HEK293 (cell line): ENCODE results near the gene STPG2.

Experiments
- CTCF ChIA-PET: fragments of 350-600 bp; formaldehyde crosslinking; extraction: SDS; loops from one replicate; lab custom pipeline; 2021; ENCODE audit warnings: antibody characterized with exemption; lab: Yijun Ruan, JAX
- POLR2A ChIA-PET: fragments of 300-600 bp; formaldehyde crosslinking; extraction: SDS; loops from one replicate; lab custom pipeline; 2020; ENCODE audit warnings: antibody characterized with exemption, inconsistent platforms; lab: Yijun Ruan, JAX
- H3K27ac ChIP-seq: fragments of 200-500 bp; sonication (Bioruptor generic); 2 replicates; pipeline ENCODE4 v1.5.1; 2014; ENCODE audit warnings: low read depth, low read length, control low read depth, inconsistent platforms; ENCODE audit errors: extremely low read depth
- H3K36me3 ChIP-seq, 2 experiments: fragments of 200-500 bp in 1 of 2; sonication (Bioruptor generic) in 1 of 2; 1 replicate in 1 of 2; 2 replicates in 1 of 2; pipeline ENCODE4 v1.5.1; 2014 to 2017; ENCODE audit warnings: inconsistent platforms in 2 of 2, low read length in 2 of 2; ENCODE audit not compliant: control insufficient read depth in 2 of 2, insufficient read depth in 1 of 2
- H3K4me1 ChIP-seq: fragments of 200-500 bp; sonication (Bioruptor generic); 2 replicates; pipeline ENCODE4 v1.5.1; 2014; ENCODE audit warnings: mild to moderate bottlenecking, low read length, inconsistent platforms; ENCODE audit not compliant: control insufficient read depth, insufficient read depth
- H3K4me3 ChIP-seq: 2 replicates; pipeline ENCODE4 v1.5.1; 2011; ENCODE audit warnings: low read depth, mild to moderate bottlenecking, control low read depth, low read length, moderate library complexity
- H3K9me3 ChIP-seq: fragments of 200-500 bp; sonication (Bioruptor generic); 2 replicates; pipeline ENCODE4 v1.5.1; 2014; ENCODE audit warnings: low read depth, low read length, inconsistent platforms; ENCODE audit not compliant: control insufficient read depth, insufficient read depth
- AEBP2 ChIP-seq: fragments of 450-650 bp; formaldehyde crosslinking; IDR thresholded peaks from 2 replicates; pipeline ENCODE4 v1.5.1; 2016; ENCODE audit warnings: missing biosample characterization, missing genetic modification characterization, borderline replicate concordance
- KLF8 ChIP-seq: fragments of 450-650 bp; formaldehyde crosslinking; IDR thresholded peaks from 2 replicates; pipeline ENCODE4 v1.5.1; 2016; ENCODE audit warnings: missing biosample characterization, missing genetic modification characterization
- YY1 ChIP-seq: fragments of 450-650 bp; formaldehyde crosslinking; IDR thresholded peaks from 2 replicates; pipeline ENCODE4 v1.5.1; 2018; ENCODE audit warnings: missing biosample characterization, missing genetic modification characterization
- ZNF112 ChIP-seq: fragments of 450-650 bp; formaldehyde crosslinking; IDR thresholded peaks from 2 replicates; pipeline ENCODE4 v1.5.0; 2017; ENCODE audit warnings: missing biosample characterization, missing genetic modification characterization
- ZNF114 ChIP-seq: fragments of 450-650 bp; formaldehyde crosslinking; IDR thresholded peaks from 2 replicates; pipeline ENCODE4 v1.5.0; 2017; ENCODE audit warnings: missing biosample characterization, missing genetic modification characterization
- ZNF133 ChIP-seq: fragments of 450-650 bp; formaldehyde crosslinking; IDR thresholded peaks from 2 replicates; pipeline ENCODE4 v1.5.1; 2016; ENCODE audit warnings: missing biosample characterization, missing genetic modification characterization
- ZNF202 ChIP-seq: fragments of 450-650 bp; formaldehyde crosslinking; IDR thresholded peaks from 2 replicates; pipeline ENCODE4 v1.5.1; 2016; ENCODE audit warnings: missing biosample characterization, missing genetic modification characterization, borderline replicate concordance
- ZNF223 ChIP-seq: fragments of 450-650 bp; formaldehyde crosslinking; IDR thresholded peaks from 2 replicates; pipeline ENCODE4 v1.5.1; 2016; ENCODE audit warnings: missing biosample characterization, missing genetic modification characterization
- ZNF274 ChIP-seq, 2 experiments: fragments of 200-500 bp in 1 of 2; fragments of 450-650 bp in 1 of 2; sonication (Bioruptor generic) in 1 of 2; formaldehyde crosslinking in 1 of 2; IDR thresholded peaks; 2 replicates each; pipeline versions ENCODE4 v1.5.1 to v1.6.1; 2014 to 2016; ENCODE audit warnings: borderline replicate concordance in 1 of 2, inconsistent platforms in 1 of 2, low read length in 1 of 2, missing biosample characterization in 1 of 2, missing genetic modification characterization in 1 of 2
- ZNF350 ChIP-seq: fragments of 450-650 bp; formaldehyde crosslinking; IDR thresholded peaks from 2 replicates; pipeline ENCODE4 v1.5.0; 2017; ENCODE audit warnings: missing biosample characterization, mild to moderate bottlenecking, missing genetic modification characterization
- ZNF548 ChIP-seq: fragments of 450-650 bp; formaldehyde crosslinking; IDR thresholded peaks from 2 replicates; pipeline ENCODE4 v1.5.1; 2016; ENCODE audit warnings: missing biosample characterization, missing genetic modification characterization
- ZNF610 ChIP-seq: fragments of 450-650 bp; formaldehyde crosslinking; IDR thresholded peaks from 2 replicates; pipeline ENCODE4 v1.5.1; 2016; ENCODE audit warnings: missing biosample characterization, missing genetic modification characterization, borderline replicate concordance
- ZNF747 ChIP-seq: fragments of 450-650 bp; formaldehyde crosslinking; IDR thresholded peaks from 2 replicates; pipeline ENCODE4 v1.5.1; 2016; ENCODE audit warnings: missing biosample characterization, missing genetic modification characterization
- ZNF768 ChIP-seq: fragments of 450-650 bp; formaldehyde crosslinking; IDR thresholded peaks from 2 replicates; pipeline ENCODE4 v1.5.1; 2018; ENCODE audit warnings: missing biosample characterization, mild to moderate bottlenecking, missing genetic modification characterization
- ZNF837 ChIP-seq: fragments of 450-650 bp; formaldehyde crosslinking; IDR thresholded peaks from 2 replicates; pipeline ENCODE4 v1.5.1; 2016; ENCODE audit warnings: missing biosample characterization, missing genetic modification characterization
- TF ChIP-seq, protein P1 (sequence below): fragments of 450-650 bp; formaldehyde crosslinking; IDR thresholded peaks from 2 replicates; pipeline ENCODE4 v1.5.1; 2016; ENCODE audit warnings: missing biosample characterization, missing genetic modification characterization
- TF ChIP-seq, protein P2 (sequence below): fragments of 450-650 bp; formaldehyde crosslinking; IDR thresholded peaks from 2 replicates; pipeline ENCODE4 v1.5.1; 2016; ENCODE audit warnings: missing biosample characterization, missing genetic modification characterization
- TF ChIP-seq, protein P3 (sequence below): fragments of 450-650 bp; formaldehyde crosslinking; IDR thresholded peaks from 2 replicates; pipeline ENCODE4 v1.5.1; 2017; ENCODE audit warnings: missing biosample characterization, missing genetic modification characterization

STPG2 gene

DNA sequence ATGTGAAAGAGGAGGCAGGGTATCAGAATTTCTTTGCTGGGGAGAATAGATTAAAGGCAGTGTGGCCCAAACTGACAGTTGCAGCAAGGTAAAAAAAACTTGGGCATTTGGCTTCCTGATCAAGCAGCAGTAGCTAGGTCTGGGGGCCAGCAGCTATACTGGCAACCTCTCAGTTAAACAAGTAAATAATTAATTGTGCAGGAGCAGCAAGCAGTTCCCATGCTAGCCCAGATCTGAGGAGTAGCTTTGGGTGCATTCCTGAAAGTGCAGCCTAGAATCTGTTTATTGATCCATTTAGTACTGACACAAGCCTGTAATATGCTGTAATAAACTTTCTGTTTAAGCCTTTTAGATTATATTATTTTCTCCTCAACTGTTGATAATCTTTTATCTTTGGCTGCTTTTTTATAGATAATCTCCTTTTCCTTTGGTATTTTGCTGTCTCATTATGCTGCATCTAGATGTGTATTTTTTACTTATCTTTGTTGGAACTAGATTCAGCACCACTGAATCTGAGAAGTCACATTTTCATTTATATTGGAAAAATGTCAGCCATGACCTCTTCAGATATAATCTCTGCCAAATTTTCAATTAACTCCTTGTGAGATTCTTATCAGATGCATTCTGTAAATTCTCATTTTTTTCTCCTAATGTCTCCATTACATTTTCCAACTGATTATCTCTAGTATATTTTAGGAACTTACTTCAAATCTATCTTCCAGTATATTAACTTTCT is 276.3 kb downstream of the STPG2 start:
- no peaks in the 10 kb centered on the region for H3K36me3 ChIP-seq
- TF ChIP-seq ZNF202 (no peak), ZNF114 (tag by site-specific recombination) (no peak), YY1 (tag by site-specific recombination) (no peak), ZNF610 (tag by site-specific recombination) (no peak), ZNF768 (tag by site-specific recombination) (no peak), ZNF133 (tag by site-specific recombination) (no peak), ZNF747 (tag by site-specific recombination) (no peak), KLF8 (tag by site-specific recombination) (no peak), ZNF350 (tag by site-specific recombination) (no peak), ZNF223 (tag by site-specific recombination) (no peak), ZNF548 (no peak), ZNF274 (IDR thresholded peaks at IDR 0.05; ENCODE audit: low read length) (no peak), ZNF274 (tag by site-specific recombination; IDR thresholded peaks at IDR 0.05; ENCODE audit: borderline replicate concordance) (no peak), ZNF837 (tag by site-specific recombination) (no peak), AEBP2 (no peak), ZNF112 (no peak)
- TF ChIP-seq, protein P1, sequence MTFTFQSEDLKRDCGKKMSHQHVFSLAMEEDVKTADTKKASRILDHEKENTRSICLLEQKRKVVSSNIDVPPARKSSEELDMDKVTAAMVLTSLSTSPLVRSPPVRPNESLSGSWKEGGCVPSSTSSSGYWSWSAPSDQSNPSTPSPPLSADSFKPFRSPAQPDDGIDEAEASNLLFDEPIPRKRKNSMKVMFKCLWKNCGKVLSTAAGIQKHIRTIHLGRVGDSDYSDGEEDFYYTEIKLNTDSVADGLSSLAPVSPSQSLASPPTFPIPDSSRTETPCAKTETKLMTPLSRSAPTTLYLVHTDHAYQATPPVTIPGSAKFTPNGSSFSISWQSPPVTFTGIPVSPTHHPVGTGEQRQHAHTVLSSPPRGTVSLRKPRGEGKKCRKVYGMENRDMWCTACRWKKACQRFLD (tag by site-specific recombination), result no peak
- TF ChIP-seq, protein P2, sequence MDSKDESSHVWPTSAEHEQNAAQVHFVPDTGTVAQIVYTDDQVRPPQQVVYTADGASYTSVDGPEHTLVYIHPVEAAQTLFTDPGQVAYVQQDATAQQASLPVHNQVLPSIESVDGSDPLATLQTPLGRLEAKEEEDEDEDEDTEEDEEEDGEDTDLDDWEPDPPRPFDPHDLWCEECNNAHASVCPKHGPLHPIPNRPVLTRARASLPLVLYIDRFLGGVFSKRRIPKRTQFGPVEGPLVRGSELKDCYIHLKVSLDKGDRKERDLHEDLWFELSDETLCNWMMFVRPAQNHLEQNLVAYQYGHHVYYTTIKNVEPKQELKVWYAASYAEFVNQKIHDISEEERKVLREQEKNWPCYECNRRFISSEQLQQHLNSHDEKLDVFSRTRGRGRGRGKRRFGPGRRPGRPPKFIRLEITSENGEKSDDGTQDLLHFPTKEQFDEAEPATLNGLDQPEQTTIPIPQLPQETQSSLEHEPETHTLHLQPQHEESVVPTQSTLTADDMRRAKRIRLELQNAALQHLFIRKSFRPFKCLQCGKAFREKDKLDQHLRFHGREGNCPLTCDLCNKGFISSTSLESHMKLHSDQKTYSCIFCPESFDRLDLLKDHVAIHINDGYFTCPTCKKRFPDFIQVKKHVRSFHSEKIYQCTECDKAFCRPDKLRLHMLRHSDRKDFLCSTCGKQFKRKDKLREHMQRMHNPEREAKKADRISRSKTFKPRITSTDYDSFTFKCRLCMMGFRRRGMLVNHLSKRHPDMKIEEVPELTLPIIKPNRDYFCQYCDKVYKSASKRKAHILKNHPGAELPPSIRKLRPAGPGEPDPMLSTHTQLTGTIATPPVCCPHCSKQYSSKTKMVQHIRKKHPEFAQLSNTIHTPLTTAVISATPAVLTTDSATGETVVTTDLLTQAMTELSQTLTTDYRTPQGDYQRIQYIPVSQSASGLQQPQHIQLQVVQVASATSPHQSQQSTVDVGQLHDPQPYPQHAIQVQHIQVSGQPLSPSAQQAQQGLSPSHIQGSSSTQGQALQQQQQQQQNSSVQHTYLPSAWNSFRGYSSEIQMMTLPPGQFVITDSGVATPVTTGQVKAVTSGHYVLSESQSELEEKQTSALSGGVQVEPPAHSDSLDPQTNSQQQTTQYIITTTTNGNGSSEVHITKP, result no peak
- TF ChIP-seq, protein P3, sequence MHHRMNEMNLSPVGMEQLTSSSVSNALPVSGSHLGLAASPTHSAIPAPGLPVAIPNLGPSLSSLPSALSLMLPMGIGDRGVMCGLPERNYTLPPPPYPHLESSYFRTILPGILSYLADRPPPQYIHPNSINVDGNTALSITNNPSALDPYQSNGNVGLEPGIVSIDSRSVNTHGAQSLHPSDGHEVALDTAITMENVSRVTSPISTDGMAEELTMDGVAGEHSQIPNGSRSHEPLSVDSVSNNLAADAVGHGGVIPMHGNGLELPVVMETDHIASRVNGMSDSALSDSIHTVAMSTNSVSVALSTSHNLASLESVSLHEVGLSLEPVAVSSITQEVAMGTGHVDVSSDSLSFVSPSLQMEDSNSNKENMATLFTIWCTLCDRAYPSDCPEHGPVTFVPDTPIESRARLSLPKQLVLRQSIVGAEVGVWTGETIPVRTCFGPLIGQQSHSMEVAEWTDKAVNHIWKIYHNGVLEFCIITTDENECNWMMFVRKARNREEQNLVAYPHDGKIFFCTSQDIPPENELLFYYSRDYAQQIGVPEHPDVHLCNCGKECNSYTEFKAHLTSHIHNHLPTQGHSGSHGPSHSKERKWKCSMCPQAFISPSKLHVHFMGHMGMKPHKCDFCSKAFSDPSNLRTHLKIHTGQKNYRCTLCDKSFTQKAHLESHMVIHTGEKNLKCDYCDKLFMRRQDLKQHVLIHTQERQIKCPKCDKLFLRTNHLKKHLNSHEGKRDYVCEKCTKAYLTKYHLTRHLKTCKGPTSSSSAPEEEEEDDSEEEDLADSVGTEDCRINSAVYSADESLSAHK (tag by site-specific recombination), result no peak
- no peak overlapping the region for H3K27ac ChIP-seq
- CTCF ChIA-PET, result no interaction called here
- POLR2A ChIA-PET, result no interaction called here
- no peaks in the 10 kb centered on the region for H3K9me3 ChIP-seq
- no peaks in the 10 kb centered on the region for H3K4me1 ChIP-seq
- no peak overlapping the region for H3K4me3 ChIP-seq
